A549 treated with Mapracorat at 1 μM for 4 hours (cell line): ENCODE results near the gene ATL2. TPM values are rescaled to one million over a fixed set of nuclear protein-coding genes. Genes with fewer than 3 reads are reported as not detected.

Source experiments
- total RNA-seq: library from RNA; stranded (reverse); fragments of 200-300 nt; extraction: Qiagen RNA extraction; gene quantifications from 5 replicates; pipeline ENCODE4 v1.2.3, GENCODE V29; 2022

Gene ATL2
- 43.9 to 60.6 TPM (median 54.0 TPM) in 5 replicates for total RNA-seq

GRCh38 chr2:38377050-38377828 lies at the start of gene ATL2:
Gene ATL2 (minus strand): TSS chr2:38377273. CDS start chr2:38377260, 13 bp downstream.

Other genes with a start within 250 kb of the ATL2 start
- 17.8 to 26.3 TPM (median 25.5 TPM) in 5 replicates for gene HNRNPLL, start 225.7 kb upstream of the ATL2 start, total RNA-seq